ENCODE data around the gene NFYB.

- TF ChIP-seq CTCF (conservative IDR thresholded peaks at IDR 0.05; ENCODE audit: low read depth, low read length) (no peak), EZH2 (IDR thresholded peaks at IDR 0.05; ENCODE audit: borderline replicate concordance, low read depth, low read length, poor library complexity, severe bottlenecking) (no peak)
These were observed 39.3 kb upstream of the NFYB start for GRCh38 chr12:104177336-104177662.
